ENCODE data around the gene ST3GAL3. TPM values are rescaled to one million over a fixed set of nuclear protein-coding genes. Genes with fewer than 3 reads are reported as not detected.
A peak's percentile ranks its signal among the peaks of the same experiment; 100 is the strongest.

ST3GAL3 gene
- total RNA-seq, 1 donor from 2014 or later = 5.5 TPM

GRCh38 chr1:43914576-43915525 lies 207.5 kb downstream of the ST3GAL3 start:
- ATAC-seq = peak; percentile 89

GRCh38 chr1:43919906-43920305 lies 212.6 kb downstream of the ST3GAL3 start:
- ATAC-seq = no peak

GRCh38 chr1:43921022-43921421 lies 213.7 kb downstream of the ST3GAL3 start:
- no peak for ATAC-seq

- ATAC-seq = peak; percentile 39
Observed at GRCh38 chr1:43924516-43924915, 217.2 kb downstream of the ST3GAL3 start.

GRCh38 chr1:43925846-43926245 lies 218.5 kb downstream of the ST3GAL3 start:
- no peak for ATAC-seq

GRCh38 chr1:43930168-43930948 lies 223.0 kb downstream of the ST3GAL3 start:
- ATAC-seq = peak; percentile 38

GRCh38 chr1:43930949-43931275 lies 223.6 kb downstream of the ST3GAL3 start:
- ATAC-seq = no peak

- ATAC-seq = no peak
Observed at GRCh38 chr1:43931711-43932660, 224.7 kb downstream of the ST3GAL3 start.

- ATAC-seq = no peak
Observed at GRCh38 chr1:43932786-43933385, 225.6 kb downstream of the ST3GAL3 start.

GRCh38 chr1:43933386-43934100 lies 226.2 kb downstream of the ST3GAL3 start, which contains the start of gene ARTN:
Gene ARTN, plus strand, starts transcription at chr1:43933801. Its CDS starts 1,856 bp downstream, at chr1:43935657.
- peak; percentile 32 for ATAC-seq

- ATAC-seq = peak; percentile 57
Observed at GRCh38 chr1:43934101-43934985, 227.0 kb downstream of the ST3GAL3 start.

GRCh38 chr1:43934986-43935324 lies 227.6 kb downstream of the ST3GAL3 start:
- no peak for ATAC-seq

- ATAC-seq = peak; percentile 64
Observed at GRCh38 chr1:43935711-43936427, 228.5 kb downstream of the ST3GAL3 start.

GRCh38 chr1:43936431-43937151 lies 229.3 kb downstream of the ST3GAL3 start:
- no peak for ATAC-seq

- peak; percentile 39 for ATAC-seq
Observed at GRCh38 chr1:43937179-43937865, 230.0 kb downstream of the ST3GAL3 start.

GRCh38 chr1:43938383-43938782 lies 231.0 kb downstream of the ST3GAL3 start:
- ATAC-seq = no peak

GRCh38 chr1:43938892-43939587 lies 231.7 kb downstream of the ST3GAL3 start:
- no peak for ATAC-seq

GRCh38 chr1:43942411-43942810 lies 235.1 kb downstream of the ST3GAL3 start:
- ATAC-seq = no peak
